KG1 (cell line): ENCODE measurements around the gene AKAP6.

ENCODE experiments used
- DNase-seq: peaks from one replicate; lab custom pipeline; 2025; lab: John Stamatoyannopoulos, UW

Gene AKAP6

GRCh38 chr14:32588448-32589320, 259.6 kb downstream of the AKAP6 start:
- DNase-seq, result peak; percentile 22

GRCh38 chr14:32590157-32590556, 261.1 kb downstream of the AKAP6 start:
- no peak for DNase-seq

DNA sequence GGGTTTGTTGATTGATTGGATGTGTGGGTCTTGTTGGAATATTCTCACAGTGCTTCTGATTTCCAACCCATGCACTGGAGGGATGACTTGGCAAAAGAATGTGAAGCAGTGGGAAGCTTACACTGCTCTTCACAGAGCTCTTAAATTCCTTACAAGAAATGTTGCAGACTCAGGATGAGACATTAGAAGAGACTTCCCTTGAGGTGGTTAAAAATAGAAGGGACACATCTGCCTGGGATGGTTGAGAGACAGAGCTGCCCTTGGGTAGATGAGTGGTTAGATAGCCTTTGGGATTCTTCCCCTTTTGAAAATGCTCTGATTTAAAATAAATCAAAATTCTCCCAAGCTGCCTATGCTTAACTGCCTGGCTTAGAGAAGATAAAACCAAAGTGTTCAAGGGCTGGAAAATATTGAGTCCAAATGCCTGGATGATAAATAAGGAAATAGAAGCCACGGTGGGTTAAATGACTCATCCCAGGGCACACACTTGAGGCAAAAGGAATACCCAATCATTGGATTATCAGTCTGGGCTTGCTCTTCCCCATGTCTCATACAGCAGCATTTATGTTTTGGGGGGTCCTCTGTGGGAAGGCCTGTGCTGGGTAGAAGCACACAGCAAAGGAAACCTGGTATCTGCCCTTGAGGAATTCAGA, 264.3 kb downstream of the AKAP6 start:
- no peak for DNase-seq

DNA sequence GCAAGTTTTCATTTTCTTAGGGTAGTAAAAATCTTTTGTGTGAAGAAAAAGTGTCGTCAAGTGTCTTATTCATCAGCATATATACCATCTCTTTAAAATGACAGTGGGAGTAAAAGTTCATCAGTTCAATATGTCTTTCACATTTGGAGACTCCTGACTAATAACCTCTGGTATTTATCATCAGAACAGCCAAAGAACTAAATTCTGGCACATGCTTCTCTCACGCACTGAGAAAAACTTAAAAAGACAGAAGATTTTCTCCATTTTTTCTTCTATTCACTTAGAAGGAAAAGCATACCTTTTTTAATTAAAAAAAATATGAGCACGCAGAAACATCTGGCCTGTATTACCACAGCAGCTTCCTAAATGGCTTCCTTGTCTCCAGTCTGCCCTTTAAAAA, 265.7 kb downstream of the AKAP6 start:
- no peak for DNase-seq

- DNase-seq, result no peak
Measured at GRCh38 chr14:32595497-32595896, 266.4 kb downstream of the AKAP6 start.

- DNase-seq, result no peak
Measured at GRCh38 chr14:32596390-32596789, 267.3 kb downstream of the AKAP6 start.

DNA sequence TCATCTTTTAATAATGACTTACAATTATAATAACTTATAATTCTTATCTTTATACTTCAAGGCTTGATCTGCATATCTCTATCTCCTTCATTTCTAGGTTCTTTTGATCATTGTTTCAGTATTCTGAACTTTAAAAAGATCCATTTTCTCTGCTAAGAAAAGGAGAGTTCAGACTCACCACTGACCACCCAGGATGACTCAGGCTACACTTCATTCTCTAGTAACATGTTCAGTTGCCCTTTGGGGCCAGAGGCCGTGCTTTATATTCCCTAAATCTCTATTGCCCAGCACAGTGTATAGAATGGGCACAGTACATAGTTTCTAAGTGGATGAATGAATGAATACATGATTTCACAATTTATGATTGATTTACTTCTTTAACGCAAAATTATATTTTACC, 268.7 kb downstream of the AKAP6 start:
- DNase-seq, result no peak

DNA sequence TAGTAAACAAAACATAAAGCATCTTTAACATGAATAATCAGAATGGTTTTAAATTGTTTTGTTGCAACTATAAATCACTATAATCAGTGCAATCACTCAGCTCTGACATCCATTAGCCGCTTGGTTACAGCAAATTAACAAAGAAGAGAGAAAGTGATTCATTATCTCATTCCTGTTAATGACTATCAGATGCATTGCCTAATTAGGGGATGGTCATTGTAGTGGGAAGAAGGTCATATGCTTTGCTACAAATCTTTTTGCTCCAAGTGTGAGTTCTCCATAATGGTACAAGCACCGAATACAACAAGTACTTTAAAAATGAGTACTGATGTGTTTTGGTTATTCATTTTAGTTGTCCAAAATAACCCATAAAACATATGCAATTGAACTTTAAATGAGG, 272.0 kb downstream of the AKAP6 start:
- no peak for DNase-seq

- no peak for DNase-seq
Measured at GRCh38 chr14:32601906-32602305, 272.8 kb downstream of the AKAP6 start.

DNA sequence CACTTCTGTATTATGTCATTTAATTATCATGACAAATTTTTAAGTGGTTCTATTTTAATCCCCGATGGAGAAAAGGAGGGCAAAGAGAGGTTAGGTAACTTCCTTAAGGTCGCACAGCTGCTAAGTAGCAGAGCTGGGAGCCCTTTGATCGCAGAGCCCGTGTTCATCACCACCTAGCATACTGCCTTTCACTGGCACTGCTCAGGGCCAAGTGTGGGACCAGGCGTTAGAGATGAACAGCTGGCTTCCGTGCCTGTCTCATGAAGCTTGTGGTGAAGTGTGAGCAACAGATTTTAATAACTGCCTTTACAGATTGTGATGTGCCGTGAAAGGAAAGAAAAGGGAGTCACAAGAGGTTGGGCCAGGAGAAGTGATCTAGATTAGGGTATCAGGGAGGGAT, 273.6 kb downstream of the AKAP6 start:
- no peak for DNase-seq

DNA sequence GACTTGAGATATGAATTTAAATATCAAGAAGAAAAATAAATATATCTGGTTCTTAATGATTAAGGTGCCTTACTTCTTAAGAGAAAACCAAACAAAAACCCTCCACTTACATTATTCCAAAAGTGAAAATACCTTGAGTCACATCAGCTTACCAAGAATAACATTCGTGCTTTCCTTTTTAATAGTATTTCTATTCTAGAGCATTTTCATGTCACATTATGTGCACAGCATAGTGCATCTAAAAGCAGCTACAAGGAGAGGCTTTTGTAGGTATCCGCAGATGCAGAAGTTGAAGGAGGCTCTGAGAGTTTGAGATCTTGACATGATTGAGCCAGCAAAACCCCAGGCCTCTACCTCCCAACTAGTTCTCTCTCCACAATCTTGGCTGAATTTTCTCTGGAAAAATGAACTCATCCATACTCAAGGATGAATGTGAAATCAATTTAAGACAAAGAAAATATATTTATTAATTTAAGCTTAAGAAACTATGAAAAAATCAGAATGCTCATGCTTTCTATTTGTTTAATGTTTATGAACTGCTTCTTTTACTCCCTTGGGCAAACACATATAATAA, 275.0 kb downstream of the AKAP6 start:
- no peak for DNase-seq

- DNase-seq, result no peak
Measured at GRCh38 chr14:32606301-32606700, 277.2 kb downstream of the AKAP6 start.

- no peak for DNase-seq
Measured at GRCh38 chr14:32607399-32607798, 278.3 kb downstream of the AKAP6 start.

GRCh38 chr14:32608857-32609256, 279.8 kb downstream of the AKAP6 start:
- DNase-seq, result no peak

- DNase-seq, result no peak
Measured at GRCh38 chr14:32609388-32609787, 280.3 kb downstream of the AKAP6 start.

DNA sequence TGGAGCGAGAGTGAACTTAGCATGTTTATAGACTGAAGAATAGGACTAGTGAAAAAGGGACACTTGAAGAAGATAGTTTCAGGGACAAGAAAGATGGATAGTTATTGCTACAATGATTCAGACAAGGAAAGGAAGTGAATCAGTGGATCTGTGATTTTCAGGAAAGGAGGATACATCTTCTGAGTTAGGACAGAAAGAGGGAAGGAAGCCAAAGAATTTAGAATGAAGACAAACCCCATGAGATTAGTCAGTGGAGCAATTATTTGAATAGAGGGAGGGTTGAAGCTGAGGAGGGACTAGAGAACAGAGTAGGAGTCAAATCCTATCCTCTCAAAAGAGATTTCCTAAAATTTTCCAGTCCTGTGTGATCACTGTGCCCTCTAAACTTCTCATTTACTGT, 282.7 kb downstream of the AKAP6 start:
- DNase-seq, result no peak

DNA sequence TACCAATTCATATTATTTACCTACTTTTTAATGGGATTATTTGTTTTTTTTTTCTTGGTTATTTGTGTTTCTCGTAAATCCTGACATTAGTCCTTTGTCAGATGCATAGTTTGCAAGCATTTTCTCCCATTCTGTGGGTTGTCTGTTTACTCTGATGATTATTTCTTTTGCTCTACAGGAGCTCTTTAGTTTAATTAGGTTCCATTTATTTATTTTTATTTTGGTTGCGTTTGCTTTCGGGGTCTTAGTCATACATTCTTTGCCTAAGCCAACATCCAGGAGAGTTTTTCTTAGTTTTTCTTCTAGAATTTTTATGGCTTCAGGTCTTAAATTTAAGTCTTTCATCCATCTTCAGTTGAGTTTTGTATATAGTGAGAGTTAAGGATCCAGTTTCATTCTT, 289.9 kb downstream of the AKAP6 start:
- DNase-seq, result no peak

DNA sequence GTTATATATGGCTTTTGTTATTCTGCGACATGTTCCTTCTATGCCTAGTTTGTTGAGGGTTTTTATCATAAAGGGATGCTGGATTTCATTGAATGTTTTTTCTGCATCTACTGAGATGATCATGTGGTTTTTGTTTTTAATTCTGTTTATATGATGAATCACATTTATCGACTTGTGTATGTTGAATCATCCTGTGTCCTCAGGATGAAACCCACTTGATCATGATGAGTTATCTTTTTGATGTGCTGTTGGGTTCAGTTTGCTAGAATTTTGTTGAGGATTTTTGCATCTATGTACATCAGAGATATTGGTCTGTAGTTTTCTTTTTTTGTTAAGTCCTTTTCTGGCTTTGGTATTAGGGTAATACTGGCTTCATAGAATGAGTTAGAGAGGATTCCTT, 291.2 kb downstream of the AKAP6 start:
- DNase-seq, result no peak

DNA sequence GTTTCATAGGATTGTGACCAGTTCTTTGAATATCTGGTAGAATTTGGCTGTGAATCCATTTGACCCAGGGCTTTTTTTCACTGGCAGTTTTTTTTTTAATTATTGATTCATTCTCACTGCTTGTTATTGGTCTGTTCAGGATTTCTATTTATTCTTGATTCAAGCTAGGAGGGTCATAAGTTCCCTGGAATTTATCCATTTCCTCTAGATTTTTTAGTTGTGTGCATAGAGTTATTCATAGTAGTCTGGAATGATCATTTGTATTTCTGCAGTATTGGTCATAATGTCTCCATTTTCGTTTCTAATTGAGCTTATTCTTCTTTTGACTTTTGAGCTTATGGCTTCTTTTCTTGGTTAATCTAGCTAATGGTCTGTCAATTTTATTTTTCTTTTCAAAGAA, 291.6 kb downstream of the AKAP6 start:
- DNase-seq, result no peak

DNA sequence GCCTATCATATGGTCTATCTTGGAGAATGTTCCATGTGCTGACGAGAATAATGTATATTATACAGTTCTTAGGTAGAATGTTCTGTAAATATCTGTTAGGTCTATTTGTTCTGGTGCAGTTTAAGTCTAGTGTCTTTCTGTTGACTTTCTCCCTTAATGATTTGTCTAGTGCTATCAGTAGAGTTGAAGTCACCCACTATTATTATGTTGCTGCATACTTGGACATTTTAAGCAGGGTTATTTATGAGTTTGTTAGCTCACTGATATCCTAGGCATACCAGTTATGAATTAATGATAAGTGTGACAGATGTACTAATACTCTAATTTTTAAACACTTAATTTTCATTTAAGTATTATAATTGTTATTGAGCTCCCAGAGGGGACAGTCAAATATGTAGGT, 292.5 kb downstream of the AKAP6 start:
- no peak for DNase-seq

GRCh38 chr14:32622742-32623141, 293.6 kb downstream of the AKAP6 start:
- DNase-seq, result no peak

DNA sequence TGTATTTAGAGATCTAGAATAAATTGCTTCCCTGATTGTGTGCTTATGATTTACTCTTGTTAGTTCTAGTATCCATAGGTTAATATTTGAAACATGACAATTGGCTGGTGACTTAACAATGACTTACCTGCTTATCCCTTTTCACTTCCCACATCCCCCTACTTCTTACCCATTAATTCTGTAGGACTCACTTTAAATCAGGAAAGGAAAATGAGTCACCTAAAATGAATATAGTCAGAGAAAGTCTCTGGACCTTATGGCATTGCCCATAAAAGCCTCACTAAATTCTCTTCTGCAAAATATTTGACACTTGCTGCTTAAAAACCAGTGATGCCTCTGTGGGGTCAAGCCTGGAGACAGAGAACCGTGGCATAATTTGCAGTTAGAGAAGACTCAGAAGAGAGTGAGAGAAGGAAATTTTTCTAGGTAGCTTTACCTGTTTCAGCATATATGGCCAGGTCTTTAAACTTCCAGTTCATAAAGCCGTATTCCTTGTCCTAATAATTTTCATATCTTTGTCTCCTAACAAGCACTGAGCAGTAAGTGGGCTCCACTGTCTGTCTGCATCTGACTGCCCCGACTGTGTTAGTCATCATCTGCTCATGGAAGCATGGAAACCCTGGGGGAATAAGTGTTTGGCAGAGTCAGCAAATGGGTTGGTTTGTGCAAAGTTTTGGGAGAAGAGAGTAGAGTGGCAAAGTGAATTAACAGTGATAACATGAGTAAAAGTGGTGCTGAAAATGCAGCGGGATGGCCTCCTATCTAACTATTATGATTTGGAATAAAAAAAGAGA, 294.4 kb downstream of the AKAP6 start:
- no peak for DNase-seq
